MM.1S (cell line): ENCODE measurements around the gene ACAA2.

Source experiments
- DNase-seq: peaks from one replicate; pipeline ENCODE4 v3.0.0-alpha.2; 2015
- H2AFZ ChIP-seq: fragments of 300-600 bp; sonication (generic); 2 replicates; pipeline ENCODE4 v1.6.0; 2016; ENCODE audit warnings: antibody characterized with exemption, low read length
- H3F3A ChIP-seq: fragments of 300-600 bp; sonication (generic); 2 replicates; pipeline ENCODE4 v1.6.1; 2016; ENCODE audit warnings: mild to moderate bottlenecking, antibody characterized with exemption, low read length, moderate library complexity, mixed read lengths; ENCODE audit not compliant: insufficient read depth
- H3K27ac ChIP-seq: fragments of 300-600 bp; sonication (generic); 2 replicates; pipeline ENCODE4 v1.5.1; 2016; ENCODE audit warnings: mild to moderate bottlenecking, low read length
- H3K27me3 ChIP-seq: fragments of 300-600 bp; sonication (generic); replicated peaks from 2 replicates; pipeline ENCODE4 v1.6.0; 2016; ENCODE audit warnings: low read length; ENCODE audit not compliant: insufficient read depth
- H3K36me3 ChIP-seq: fragments of 300-600 bp; sonication (generic); replicated peaks from 2 replicates; pipeline ENCODE4 v1.6.1; 2016; ENCODE audit warnings: mild to moderate bottlenecking, low read length, mixed read lengths; ENCODE audit not compliant: insufficient read depth
- H3K4me1 ChIP-seq: fragments of 300-600 bp; sonication (generic); 2 replicates; pipeline ENCODE4 v1.6.1; 2016; ENCODE audit warnings: low read length, mixed read lengths
- H3K4me2 ChIP-seq: fragments of 300-600 bp; sonication (generic); 2 replicates; pipeline ENCODE4 v1.6.0; 2016; ENCODE audit warnings: low read depth, low read length
- H3K4me3 ChIP-seq: fragments of 300-600 bp; sonication (generic); 2 replicates; pipeline ENCODE4 v1.5.1; 2016; ENCODE audit warnings: low read length, mixed read lengths
- H3K79me2 ChIP-seq: fragments of 300-600 bp; sonication (generic); 2 replicates; pipeline ENCODE4 v1.6.1; 2016; ENCODE audit warnings: mixed run types, low read length, mixed read lengths
- H3K9ac ChIP-seq: fragments of 300-600 bp; sonication (generic); 2 replicates; pipeline ENCODE4 v1.6.1; 2016; ENCODE audit warnings: low read length, mixed read lengths
- H3K9me2 ChIP-seq: fragments of 300-600 bp; sonication (generic); replicated peaks from 2 replicates; pipeline ENCODE4 v1.6.1; 2016; ENCODE audit warnings: mild to moderate bottlenecking, low read length, mixed read lengths; ENCODE audit not compliant: insufficient read depth
- H3K9me3 ChIP-seq: fragments of 300-600 bp; sonication (generic); replicated peaks from 2 replicates; pipeline ENCODE4 v1.6.1; 2016; ENCODE audit warnings: mild to moderate bottlenecking, low read length, mixed read lengths; ENCODE audit not compliant: insufficient read depth
- H4K20me1 ChIP-seq: fragments of 300-600 bp; sonication (generic); 2 replicates; pipeline ENCODE4 v1.6.1; 2016; ENCODE audit warnings: mild to moderate bottlenecking, low read length, moderate library complexity, mixed read lengths; ENCODE audit not compliant: insufficient read depth
- EZH2 ChIP-seq: fragments of 300-600 bp; sonication (generic); optimal IDR thresholded peaks from 2 replicates; pipeline ENCODE3; 2017; ENCODE audit warnings: low read depth, mild to moderate bottlenecking, antibody characterized with exemption, low read length, mixed read lengths
- EZH2phosphoT487 ChIP-seq: fragments of 300-600 bp; sonication (generic); IDR thresholded peaks from 2 replicates; pipeline ENCODE4 v1.6.1; 2018; ENCODE audit warnings: antibody characterized with exemption, low read length
- TF ChIP-seq, protein P1 (sequence below): fragments of 300-600 bp; sonication (generic); IDR thresholded peaks from 2 replicates; pipeline ENCODE4 v1.5.1; 2016; ENCODE audit warnings: antibody characterized with exemption, low read length, mixed read lengths

The ACAA2 gene

DNA sequence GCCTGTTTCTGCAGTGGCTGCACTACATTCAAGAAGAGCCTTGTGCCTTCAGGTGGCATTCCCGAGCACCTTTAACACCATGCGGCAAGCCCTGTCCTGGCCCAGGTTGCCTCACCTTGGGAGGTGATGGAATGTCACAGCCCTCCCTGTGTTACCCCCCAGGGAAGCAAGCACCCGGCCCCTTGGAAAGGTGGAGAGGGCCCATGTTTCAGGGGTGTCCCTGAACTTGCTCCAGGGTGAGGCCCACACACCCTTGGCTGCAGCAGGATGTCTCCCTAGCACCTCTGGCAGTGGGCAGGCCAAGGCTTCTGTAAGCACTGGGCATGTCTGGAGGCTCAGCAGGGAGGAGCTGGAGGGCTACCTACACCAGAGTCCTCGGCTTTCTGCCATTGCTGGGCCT is 29.3 kb upstream of the ACAA2 start:
- Histone ChIP-seq H3K9ac (no peak overlapping the region), H3F3A (no peaks in the 10 kb centered on the region), H3K4me1 (peaks cover 26% of the 10 kb centered on the region), H3K9me3 (no peaks in the 10 kb centered on the region), H2AFZ (no peak overlapping the region), H3K27me3 (no peaks in the 10 kb centered on the region), H3K4me2 (no peak overlapping the region), H3K79me2 (no peaks in the 10 kb centered on the region), H3K9me2 (no peaks in the 10 kb centered on the region), H3K4me3 (no peak overlapping the region), H4K20me1 (no peaks in the 10 kb centered on the region), H3K27ac (no peak overlapping the region), H3K36me3 (0 out of 2 replicates have a peak, but pooled peaks cover 3% of the 10 kb centered on the region)
- no peak for DNase-seq
- TF ChIP-seq EZH2phosphoT487 (no peak), EZH2 (no peak)
- TF ChIP-seq, protein P1, sequence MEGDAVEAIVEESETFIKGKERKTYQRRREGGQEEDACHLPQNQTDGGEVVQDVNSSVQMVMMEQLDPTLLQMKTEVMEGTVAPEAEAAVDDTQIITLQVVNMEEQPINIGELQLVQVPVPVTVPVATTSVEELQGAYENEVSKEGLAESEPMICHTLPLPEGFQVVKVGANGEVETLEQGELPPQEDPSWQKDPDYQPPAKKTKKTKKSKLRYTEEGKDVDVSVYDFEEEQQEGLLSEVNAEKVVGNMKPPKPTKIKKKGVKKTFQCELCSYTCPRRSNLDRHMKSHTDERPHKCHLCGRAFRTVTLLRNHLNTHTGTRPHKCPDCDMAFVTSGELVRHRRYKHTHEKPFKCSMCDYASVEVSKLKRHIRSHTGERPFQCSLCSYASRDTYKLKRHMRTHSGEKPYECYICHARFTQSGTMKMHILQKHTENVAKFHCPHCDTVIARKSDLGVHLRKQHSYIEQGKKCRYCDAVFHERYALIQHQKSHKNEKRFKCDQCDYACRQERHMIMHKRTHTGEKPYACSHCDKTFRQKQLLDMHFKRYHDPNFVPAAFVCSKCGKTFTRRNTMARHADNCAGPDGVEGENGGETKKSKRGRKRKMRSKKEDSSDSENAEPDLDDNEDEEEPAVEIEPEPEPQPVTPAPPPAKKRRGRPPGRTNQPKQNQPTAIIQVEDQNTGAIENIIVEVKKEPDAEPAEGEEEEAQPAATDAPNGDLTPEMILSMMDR: no peak

DNA sequence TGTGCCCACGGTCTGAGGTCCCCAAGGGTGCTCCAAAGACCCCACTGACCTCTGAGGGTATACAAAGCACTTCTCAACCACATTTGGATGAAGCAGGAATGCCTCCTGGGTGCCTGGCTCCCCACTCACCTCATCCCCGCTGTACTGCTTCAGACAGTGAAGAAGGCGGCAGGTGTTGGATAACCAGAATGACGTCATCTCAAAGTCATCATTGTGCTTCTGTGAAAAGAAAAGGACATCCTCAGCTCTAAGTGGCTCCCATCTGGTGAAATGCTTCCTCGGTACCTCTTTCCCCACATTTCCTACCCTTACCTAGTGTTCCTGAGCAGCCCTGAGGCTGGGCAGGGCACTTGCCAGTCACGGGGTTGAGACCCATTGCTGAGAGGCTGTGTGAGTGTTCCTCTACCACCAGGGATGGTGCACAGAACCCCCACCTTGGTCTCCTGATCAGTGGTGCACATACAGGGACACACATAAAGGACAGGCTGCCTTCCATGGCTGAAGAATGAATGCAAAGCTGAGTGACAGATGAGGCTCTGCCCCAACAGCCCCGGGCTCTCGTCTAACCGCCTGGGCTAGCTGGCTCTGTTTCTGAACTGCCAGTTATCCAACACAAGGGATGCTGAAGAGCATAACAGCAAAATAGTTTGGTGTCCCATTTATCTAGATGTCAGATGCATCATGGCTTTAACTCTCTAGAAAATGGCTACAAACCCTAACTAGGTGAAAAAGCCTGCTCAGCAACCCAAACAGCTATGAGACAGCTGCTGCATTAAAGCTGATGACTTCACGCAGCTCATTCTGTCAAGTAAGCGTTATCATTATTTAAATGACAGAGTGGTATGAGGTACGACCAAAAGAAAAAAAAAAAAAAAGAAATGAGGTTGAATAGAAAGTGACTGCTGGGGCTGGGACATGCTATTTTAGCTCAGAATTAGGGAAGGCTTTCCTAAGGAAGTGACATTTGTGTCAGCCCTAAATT is 28.2 kb upstream of the ACAA2 start:
- no peak for DNase-seq
- H3K27ac ChIP-seq: no peak overlapping the region
- H3K4me2 ChIP-seq: no peak overlapping the region
- TF ChIP-seq, protein P1: no peak
- TF ChIP-seq EZH2phosphoT487: no peak
- no peak for TF ChIP-seq EZH2
- H3F3A ChIP-seq: no peaks in the 10 kb centered on the region
- no peak overlapping the region for H2AFZ ChIP-seq
- H3K79me2 ChIP-seq: no peaks in the 10 kb centered on the region
- H3K4me3 ChIP-seq: no peak overlapping the region
- H3K9me2 ChIP-seq: no peaks in the 10 kb centered on the region
- H3K9me3 ChIP-seq: no peaks in the 10 kb centered on the region
- H3K9ac ChIP-seq: no peak overlapping the region
- H3K27me3 ChIP-seq: no peaks in the 10 kb centered on the region
- 0 out of 2 replicates have a peak, but pooled peaks cover 3% of the 10 kb centered on the region for H3K36me3 ChIP-seq
- H4K20me1 ChIP-seq: no peaks in the 10 kb centered on the region
- H3K4me1 ChIP-seq: peaks cover 26% of the 10 kb centered on the region

DNA sequence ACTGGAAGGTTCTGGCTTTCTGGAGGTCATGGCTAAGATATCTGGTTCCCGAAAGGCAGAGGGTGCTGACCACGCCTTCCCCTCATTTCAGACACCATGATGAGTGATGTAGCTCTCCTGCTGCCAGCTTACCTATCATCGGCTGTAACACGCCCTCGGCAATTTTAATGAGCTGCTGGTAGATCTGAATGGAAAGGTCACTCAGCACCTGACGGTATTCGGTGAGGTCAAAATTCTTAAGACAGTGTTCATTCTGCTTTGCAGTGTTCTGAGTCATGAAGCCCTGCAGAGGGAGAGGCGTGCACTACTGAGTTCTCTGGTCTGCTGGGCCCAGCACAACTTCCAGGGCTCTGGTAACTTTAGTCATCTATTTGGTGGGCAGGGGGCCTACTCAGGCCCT is 25.7 kb upstream of the ACAA2 start:
- Histone ChIP-seq H3K4me1 (peaks cover 11% of the 10 kb centered on the region), H3K9ac (no peak overlapping the region), H3K36me3 (peaks cover 3% of the 10 kb centered on the region; the same call in 1 of the 2 replicates), H3K4me2 (no peak overlapping the region), H3K27ac (no peak overlapping the region), H4K20me1 (no peaks in the 10 kb centered on the region), H3K79me2 (no peaks in the 10 kb centered on the region), H3K9me3 (no peaks in the 10 kb centered on the region), H3K27me3 (no peaks in the 10 kb centered on the region), H3K9me2 (no peaks in the 10 kb centered on the region), H2AFZ (no peak overlapping the region), H3F3A (no peaks in the 10 kb centered on the region), H3K4me3 (no peak overlapping the region)
- no peak for DNase-seq
- TF ChIP-seq EZH2 (no peak), EZH2phosphoT487 (no peak)
- TF ChIP-seq, protein P1: no peak
